Neural cell (in vitro differentiated cells): ENCODE data around the gene NEURL1.

Experiments
- CTCF ChIP-seq: fragments of 450-650 bp; IDR thresholded peaks from 2 replicates; pipeline ENCODE4 v1.5.1; 2014; ENCODE audit warnings: antibody characterized with exemption, mild to moderate bottlenecking, moderate library complexity; ENCODE audit not compliant: poor library complexity, severe bottlenecking
- EP300 ChIP-seq: fragments of 450-650 bp; conservative IDR thresholded peaks from 2 replicates; pipeline ENCODE4 v1.6.1; 2014; ENCODE audit warnings: antibody characterized with exemption, mild to moderate bottlenecking, moderate library complexity; ENCODE audit not compliant: poor library complexity, severe bottlenecking
- RAD21 ChIP-seq: fragments of 450-650 bp; conservative IDR thresholded peaks from 2 replicates; pipeline ENCODE4 v1.6.1; 2014; ENCODE audit warnings: antibody characterized with exemption, mild to moderate bottlenecking, moderate library complexity
- REST ChIP-seq: IDR thresholded peaks from 2 replicates; pipeline ENCODE4 v1.6.1; 2012; ENCODE audit warnings: borderline replicate concordance

GRCh38 chr10:103568505-103568904 is 75.0 kb downstream of the NEURL1 start:
- TF ChIP-seq REST = no peak
- TF ChIP-seq CTCF = no peak
- no peak for TF ChIP-seq EP300
- no peak for TF ChIP-seq RAD21
